ENCODE results near the gene RER1. TPM values are rescaled to one million over a fixed set of nuclear protein-coding genes. Genes with fewer than 3 reads are reported as not detected.

The RER1 gene
- total RNA-seq, 1 experiment from 2014 or later, result 155 TPM

GRCh38 chr1:2409745-2410144, 18.1 kb downstream of the RER1 start:
- ATAC-seq, result no peak

More at GRCh38 chr1:2409745-2410144, 18.1 kb downstream of the RER1 start:
- Histone ChIP-seq H3K27me3 (ENCODE audit: insufficient read depth, low read length) (no peaks in the 10 kb centered on the region), H3K9me2 (ENCODE audit: insufficient read depth) (no peaks in the 10 kb centered on the region), H3K36me3 (ENCODE audit: control insufficient read depth in 1 of 2, insufficient read depth in 2 of 2, low read length in 2 of 2) (peaks cover 5 to 14% of the 10 kb centered on the region in 2 experiments; a peak in 3 of 4 replicates), H3K4me3 (replicated peaks in 1 of 2; ENCODE audit: low read depth in 1 of 2, low read length in 2 of 2) (no peak overlapping the region), H3K4me2 (ENCODE audit: low read length) (no peak overlapping the region), H3K4me1 (ENCODE audit: control insufficient read depth in 1 of 2, insufficient read depth in 2 of 2, low read length in 2 of 2) (peaks cover 8 to 26% of the 10 kb centered on the region in 2 experiments; a peak in 3 of 4 replicates), H4K20me1 (ENCODE audit: insufficient read depth) (no peaks in the 10 kb centered on the region), H2AFZ (ENCODE audit: low read depth, low read length, poor library complexity, severe bottlenecking) (no peak overlapping the region), H3K79me2 (ENCODE audit: insufficient read depth, low read length) (peaks cover 24% of the 10 kb centered on the region; the same call in 1 of the 2 replicates), H3K27ac (ENCODE audit: low read depth, low read length) (no peak overlapping the region), H3K9ac (ENCODE audit: low read length) (no peak overlapping the region), H3K9me3 (ENCODE audit: control insufficient read depth in 1 of 2, insufficient read depth in 1 of 2, low read depth in 1 of 2, low read length in 2 of 2) (no peaks in the 10 kb centered on the region)
- BruUV-seq (replicated peaks), result no TSS peak
- intact Hi-C loops (cut with micrococcal nuclease), result loop anchor here (5.0 kb wide), 3 partner anchors 118 to 393 kb away; partner anchors contain the start of genes PANK4 and TTC34
- ChIA-PET RAD21 (ENCODE audit: low non-redundant PET in 1 of 2, low total read pairs in 2 of 2, uncharacterized antibody in 2 of 2, unreplicated experiment in 2 of 2) (no interaction called here), CTCF (no interaction called here), POLR2A (no interaction called here)
- TF ChIP-seq POLR2AphosphoS5 (IDR thresholded peaks at IDR 0.05; ENCODE audit: low read depth, low read length) (no peak), EGR1 (IDR thresholded peaks at IDR 0.05; ENCODE audit: low read depth) (no peak), EZH2 (IDR thresholded peaks at IDR 0.05) (no peak)
- TF ChIP-seq, protein P1, sequence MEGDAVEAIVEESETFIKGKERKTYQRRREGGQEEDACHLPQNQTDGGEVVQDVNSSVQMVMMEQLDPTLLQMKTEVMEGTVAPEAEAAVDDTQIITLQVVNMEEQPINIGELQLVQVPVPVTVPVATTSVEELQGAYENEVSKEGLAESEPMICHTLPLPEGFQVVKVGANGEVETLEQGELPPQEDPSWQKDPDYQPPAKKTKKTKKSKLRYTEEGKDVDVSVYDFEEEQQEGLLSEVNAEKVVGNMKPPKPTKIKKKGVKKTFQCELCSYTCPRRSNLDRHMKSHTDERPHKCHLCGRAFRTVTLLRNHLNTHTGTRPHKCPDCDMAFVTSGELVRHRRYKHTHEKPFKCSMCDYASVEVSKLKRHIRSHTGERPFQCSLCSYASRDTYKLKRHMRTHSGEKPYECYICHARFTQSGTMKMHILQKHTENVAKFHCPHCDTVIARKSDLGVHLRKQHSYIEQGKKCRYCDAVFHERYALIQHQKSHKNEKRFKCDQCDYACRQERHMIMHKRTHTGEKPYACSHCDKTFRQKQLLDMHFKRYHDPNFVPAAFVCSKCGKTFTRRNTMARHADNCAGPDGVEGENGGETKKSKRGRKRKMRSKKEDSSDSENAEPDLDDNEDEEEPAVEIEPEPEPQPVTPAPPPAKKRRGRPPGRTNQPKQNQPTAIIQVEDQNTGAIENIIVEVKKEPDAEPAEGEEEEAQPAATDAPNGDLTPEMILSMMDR (IDR thresholded peaks at IDR 0.05 in 2 of 3, conservative IDR thresholded peaks at IDR 0.05 in 1 of 3; ENCODE audit: borderline replicate concordance in 1 of 3, insufficient read depth in 1 of 3, low read depth in 2 of 3, low read length in 2 of 3), result no peak
- TF ChIP-seq, protein P2, sequence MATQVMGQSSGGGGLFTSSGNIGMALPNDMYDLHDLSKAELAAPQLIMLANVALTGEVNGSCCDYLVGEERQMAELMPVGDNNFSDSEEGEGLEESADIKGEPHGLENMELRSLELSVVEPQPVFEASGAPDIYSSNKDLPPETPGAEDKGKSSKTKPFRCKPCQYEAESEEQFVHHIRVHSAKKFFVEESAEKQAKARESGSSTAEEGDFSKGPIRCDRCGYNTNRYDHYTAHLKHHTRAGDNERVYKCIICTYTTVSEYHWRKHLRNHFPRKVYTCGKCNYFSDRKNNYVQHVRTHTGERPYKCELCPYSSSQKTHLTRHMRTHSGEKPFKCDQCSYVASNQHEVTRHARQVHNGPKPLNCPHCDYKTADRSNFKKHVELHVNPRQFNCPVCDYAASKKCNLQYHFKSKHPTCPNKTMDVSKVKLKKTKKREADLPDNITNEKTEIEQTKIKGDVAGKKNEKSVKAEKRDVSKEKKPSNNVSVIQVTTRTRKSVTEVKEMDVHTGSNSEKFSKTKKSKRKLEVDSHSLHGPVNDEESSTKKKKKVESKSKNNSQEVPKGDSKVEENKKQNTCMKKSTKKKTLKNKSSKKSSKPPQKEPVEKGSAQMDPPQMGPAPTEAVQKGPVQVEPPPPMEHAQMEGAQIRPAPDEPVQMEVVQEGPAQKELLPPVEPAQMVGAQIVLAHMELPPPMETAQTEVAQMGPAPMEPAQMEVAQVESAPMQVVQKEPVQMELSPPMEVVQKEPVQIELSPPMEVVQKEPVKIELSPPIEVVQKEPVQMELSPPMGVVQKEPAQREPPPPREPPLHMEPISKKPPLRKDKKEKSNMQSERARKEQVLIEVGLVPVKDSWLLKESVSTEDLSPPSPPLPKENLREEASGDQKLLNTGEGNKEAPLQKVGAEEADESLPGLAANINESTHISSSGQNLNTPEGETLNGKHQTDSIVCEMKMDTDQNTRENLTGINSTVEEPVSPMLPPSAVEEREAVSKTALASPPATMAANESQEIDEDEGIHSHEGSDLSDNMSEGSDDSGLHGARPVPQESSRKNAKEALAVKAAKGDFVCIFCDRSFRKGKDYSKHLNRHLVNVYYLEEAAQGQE (IDR thresholded peaks at IDR 0.05; ENCODE audit: low read depth), result no peak
- DNase-seq (ENCODE audit: low read depth, low spot score), result no peak
